AG10803 (cell line): Measurements from ENCODE around the gene NR4A3.
A peak's percentile ranks its signal among the peaks of the same experiment; 100 is the strongest.

Experiments used
- DNase-seq: peaks from one replicate; pipeline ENCODE4 v3.0.0; 2010; ENCODE audit warnings: low read depth
- H3K4me3 ChIP-seq: 2 replicates; pipeline ENCODE4 v1.5.1; 2011; ENCODE audit warnings: mild to moderate bottlenecking, low read length, control low read depth
- CTCF ChIP-seq: conservative IDR thresholded peaks from 2 replicates; pipeline ENCODE4 v1.5.1; 2011; ENCODE audit warnings: mild to moderate bottlenecking, low read length, control low read depth, inconsistent platforms

The NR4A3 gene

GRCh38 chr9:99822109-99822805 lies 572 bp downstream of the NR4A3 start:
- DNase-seq: peak; percentile 52
- H3K4me3 ChIP-seq: peak overlapping the region; percentile 90
- no peak for TF ChIP-seq CTCF

GRCh38 chr9:99822806-99823591 lies 1.3 kb downstream of the NR4A3 start:
- no peak for TF ChIP-seq CTCF
- peak overlapping the region; percentile 90 for H3K4me3 ChIP-seq
- DNase-seq: peak; percentile 44

- H3K4me3 ChIP-seq: peak overlapping the region; percentile 90
- DNase-seq: peak; percentile 20
- TF ChIP-seq CTCF: no peak
Measured at GRCh38 chr9:99823681-99824377, 2.1 kb downstream of the NR4A3 start.

GRCh38 chr9:99824378-99825171 lies 2.9 kb downstream of the NR4A3 start:
- peak; percentile 41 for DNase-seq
- peak; percentile 58 for TF ChIP-seq CTCF
- peak overlapping the region; percentile 90 for H3K4me3 ChIP-seq

- no peak for DNase-seq
- TF ChIP-seq CTCF: no peak
- H3K4me3 ChIP-seq: no peak overlapping the region
Measured at GRCh38 chr9:99825172-99826046, 3.7 kb downstream of the NR4A3 start.

- no peak for DNase-seq
- no peak overlapping the region for H3K4me3 ChIP-seq
- no peak for TF ChIP-seq CTCF
Measured at GRCh38 chr9:99826579-99826978, 4.9 kb downstream of the NR4A3 start.
